Astrocyte (in vitro differentiated cells and primary cell): ENCODE results near the gene SLC45A1.

Experiments used
- CTCF ChIP-seq: IDR thresholded peaks from 2 replicates; pipeline ENCODE4 v1.5.1; 2011; ENCODE audit warnings: low read depth, mild to moderate bottlenecking, inconsistent platforms, low read length, moderate library complexity; ENCODE audit not compliant: insufficient read depth
- EZH2 ChIP-seq: IDR thresholded peaks from 2 replicates; pipeline ENCODE4 v1.6.1; 2012; ENCODE audit warnings: mild to moderate bottlenecking, low read length, inconsistent platforms; ENCODE audit not compliant: insufficient read depth

- TF ChIP-seq CTCF: no peak
- TF ChIP-seq EZH2: no peak
Measured at GRCh38 chr1:8374356-8374755, 56.4 kb downstream of the SLC45A1 start.
